PFSK-1 (cell line): ENCODE data around the gene UNC80.

Experiments used
- FOXP2 ChIP-seq: optimal IDR thresholded peaks from 2 replicates; pipeline ENCODE3; 2011; ENCODE audit warnings: borderline replicate concordance, control low read depth, inconsistent platforms; ENCODE audit not compliant: insufficient read depth; ENCODE audit errors: extremely low read length, extremely low read depth
- POLR2AphosphoS5 ChIP-seq: IDR thresholded peaks from 2 replicates; pipeline ENCODE4 v1.6.1; 2012; ENCODE audit warnings: low read depth, mild to moderate bottlenecking, control low read depth, low read length, moderate library complexity
- SIN3A ChIP-seq: IDR thresholded peaks from 2 replicates; pipeline ENCODE4 v1.6.1; 2012; ENCODE audit warnings: mild to moderate bottlenecking, low read length, moderate library complexity, borderline replicate concordance; ENCODE audit not compliant: insufficient read depth
- TAF1 ChIP-seq: IDR thresholded peaks from 2 replicates; pipeline ENCODE4 v1.6.1; 2012; ENCODE audit warnings: low read length, control low read depth, borderline replicate concordance; ENCODE audit not compliant: insufficient read depth
- TF ChIP-seq, protein P1 (sequence below), 2 experiments: IDR thresholded peaks; 2 replicates each; pipeline versions ENCODE4 v1.6.1 to v1.8.0; 2011 to 2012; ENCODE audit warnings: low read depth in 2 of 2, low read length in 2 of 2, control low read depth in 1 of 2, inconsistent platforms in 1 of 2, mild to moderate bottlenecking in 1 of 2, moderate library complexity in 1 of 2; ENCODE audit not compliant: insufficient read depth in 1 of 2

Gene UNC80

GRCh38 chr2:209753020-209753419 is 18.6 kb upstream of the UNC80 start:
- TF ChIP-seq TAF1 (no peak), FOXP2 (no peak), SIN3A (no peak), POLR2AphosphoS5 (no peak)
- TF ChIP-seq, protein P1, sequence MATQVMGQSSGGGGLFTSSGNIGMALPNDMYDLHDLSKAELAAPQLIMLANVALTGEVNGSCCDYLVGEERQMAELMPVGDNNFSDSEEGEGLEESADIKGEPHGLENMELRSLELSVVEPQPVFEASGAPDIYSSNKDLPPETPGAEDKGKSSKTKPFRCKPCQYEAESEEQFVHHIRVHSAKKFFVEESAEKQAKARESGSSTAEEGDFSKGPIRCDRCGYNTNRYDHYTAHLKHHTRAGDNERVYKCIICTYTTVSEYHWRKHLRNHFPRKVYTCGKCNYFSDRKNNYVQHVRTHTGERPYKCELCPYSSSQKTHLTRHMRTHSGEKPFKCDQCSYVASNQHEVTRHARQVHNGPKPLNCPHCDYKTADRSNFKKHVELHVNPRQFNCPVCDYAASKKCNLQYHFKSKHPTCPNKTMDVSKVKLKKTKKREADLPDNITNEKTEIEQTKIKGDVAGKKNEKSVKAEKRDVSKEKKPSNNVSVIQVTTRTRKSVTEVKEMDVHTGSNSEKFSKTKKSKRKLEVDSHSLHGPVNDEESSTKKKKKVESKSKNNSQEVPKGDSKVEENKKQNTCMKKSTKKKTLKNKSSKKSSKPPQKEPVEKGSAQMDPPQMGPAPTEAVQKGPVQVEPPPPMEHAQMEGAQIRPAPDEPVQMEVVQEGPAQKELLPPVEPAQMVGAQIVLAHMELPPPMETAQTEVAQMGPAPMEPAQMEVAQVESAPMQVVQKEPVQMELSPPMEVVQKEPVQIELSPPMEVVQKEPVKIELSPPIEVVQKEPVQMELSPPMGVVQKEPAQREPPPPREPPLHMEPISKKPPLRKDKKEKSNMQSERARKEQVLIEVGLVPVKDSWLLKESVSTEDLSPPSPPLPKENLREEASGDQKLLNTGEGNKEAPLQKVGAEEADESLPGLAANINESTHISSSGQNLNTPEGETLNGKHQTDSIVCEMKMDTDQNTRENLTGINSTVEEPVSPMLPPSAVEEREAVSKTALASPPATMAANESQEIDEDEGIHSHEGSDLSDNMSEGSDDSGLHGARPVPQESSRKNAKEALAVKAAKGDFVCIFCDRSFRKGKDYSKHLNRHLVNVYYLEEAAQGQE (IDR thresholded peaks at IDR 0.05; ENCODE audit: insufficient read depth in 1 of 2, low read depth in 2 of 2, low read length in 2 of 2), result no peak

- TF ChIP-seq SIN3A, result no peak
- TF ChIP-seq FOXP2, result no peak
- TF ChIP-seq TAF1, result no peak
- TF ChIP-seq, protein P1 (IDR thresholded peaks at IDR 0.05; ENCODE audit: insufficient read depth in 1 of 2, low read depth in 2 of 2, low read length in 2 of 2), result no peak
- no peak for TF ChIP-seq POLR2AphosphoS5
These were observed 14.5 kb upstream of the UNC80 start for GRCh38 chr2:209757163-209757562.

DNA sequence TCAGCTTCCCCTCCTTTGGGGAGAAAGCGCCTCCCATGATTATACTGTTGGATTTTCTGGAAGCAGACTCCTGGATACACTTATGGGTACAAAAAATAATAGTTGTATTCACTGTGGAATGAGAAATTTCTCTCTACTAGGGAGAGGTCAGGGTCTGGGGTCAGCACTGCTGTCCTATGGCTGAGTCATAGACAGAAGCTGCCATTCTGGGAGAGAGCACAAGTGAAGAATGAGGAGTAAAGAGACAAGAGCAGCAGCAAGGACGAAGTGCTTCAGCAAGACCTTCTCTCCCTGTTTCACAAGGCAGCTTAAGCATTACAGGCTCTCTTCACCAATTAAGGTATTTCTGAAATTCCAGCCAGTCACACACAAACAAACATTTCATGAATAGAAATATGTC is 10.1 kb upstream of the UNC80 start:
- no peak for TF ChIP-seq FOXP2
- no peak for TF ChIP-seq TAF1
- TF ChIP-seq, protein P1 (IDR thresholded peaks at IDR 0.05; ENCODE audit: insufficient read depth in 1 of 2, low read depth in 2 of 2, low read length in 2 of 2), result no peak
- TF ChIP-seq POLR2AphosphoS5, result no peak

GRCh38 chr2:209762563-209762962 is 9.1 kb upstream of the UNC80 start:
- TF ChIP-seq, protein P1 (IDR thresholded peaks at IDR 0.05; ENCODE audit: insufficient read depth in 1 of 2, low read depth in 2 of 2, low read length in 2 of 2), result no peak
- TF ChIP-seq TAF1, result no peak
- TF ChIP-seq FOXP2, result no peak
- no peak for TF ChIP-seq POLR2AphosphoS5
- TF ChIP-seq SIN3A, result no peak

- TF ChIP-seq POLR2AphosphoS5 (no peak), FOXP2 (no peak), SIN3A (no peak), TAF1 (no peak)
- TF ChIP-seq, protein P1 (IDR thresholded peaks at IDR 0.05; ENCODE audit: insufficient read depth in 1 of 2, low read depth in 2 of 2, low read length in 2 of 2), result no peak
These were observed 8.5 kb upstream of the UNC80 start for GRCh38 chr2:209763106-209763505.
